ENCODE data around the gene PSME1. TPM values are rescaled to one million over a fixed set of nuclear protein-coding genes. Genes with fewer than 3 reads are reported as not detected.

The PSME1 gene
- total RNA-seq, 6 donors from 2014 or later, result 56.6 to 206 (median 142) TPM

Small RNA genes within 50 kb of the gene (small RNA-seq; reads per million reads assigned to genes)
- gene IPO4, result 0 reads per million in 4 donors
- 0 reads per million in 4 donors for gene IRF9
- gene RNA5SP383, result 0.11 to 0.86 (median 0.28) reads per million in 4 donors

Other genes with a start within 250 kb of the PSME1 start
- gene DHRS4, start 182.4 kb upstream of the PSME1 start, total RNA-seq, result 10 to 100 TPM; 30.3 to 57.9 (median 33.8) TPM
- 10 to 100 TPM; 13.2 to 27.4 (median 18.2) TPM for gene DHRS4L2, start 147.3 kb upstream of the PSME1 start, total RNA-seq
- gene CARMIL3, start 84.2 kb upstream of the PSME1 start, total RNA-seq, result 10 to 100 TPM in 1 of 6 donors, 1 to 10 TPM in 3, under 1 TPM in 2; 0.39 to 15.7 (median 1.2) TPM
- gene CPNE6, start 64.6 kb upstream of the PSME1 start, total RNA-seq, result not detected
- 10 to 100 TPM; 27.2 to 70.3 (median 34.9) TPM for gene PCK2, start 41.9 kb upstream of the PSME1 start, total RNA-seq
- 100 to 1,000 TPM in 2 of 6 donors, 10 to 100 TPM in 4; 68.4 to 138 (median 95.0) TPM for gene DCAF11, start 21.4 kb upstream of the PSME1 start, total RNA-seq
- gene NRL, start 21.2 kb upstream of the PSME1 start, total RNA-seq, result 1 to 10 TPM; 2.6 to 9.8 (median 4.4) TPM
- under 1 TPM in 4 of 6 donors, not detected in 2; 0.63 to 0.89 (median 0.82) TPM for gene FITM1, start 5.5 kb upstream of the PSME1 start, total RNA-seq
- gene EMC9, start 5.4 kb downstream of the PSME1 start, total RNA-seq, result 10 to 100 TPM in 5 of 6 donors, 1 to 10 TPM in 1; 8.6 to 13.8 (median 12.0) TPM
- 100 to 1,000 TPM in 3 of 6 donors, 10 to 100 TPM in 3; 58.5 to 144 (median 84.4) TPM for gene PSME2, start 10.4 kb downstream of the PSME1 start, total RNA-seq
- gene RNF31, start 11.3 kb downstream of the PSME1 start, total RNA-seq, result 100 to 1,000 TPM in 2 of 6 donors, 10 to 100 TPM in 4; 52.1 to 173 (median 63.9) TPM
- gene IRF9, start 25.1 kb downstream of the PSME1 start, total RNA-seq, result 100 to 1,000 TPM in 3 of 6 donors, 10 to 100 TPM in 3; 78.2 to 192 (median 107) TPM
- 10 to 100 TPM; 16.0 to 76.5 (median 29.4) TPM for gene REC8, start 35.9 kb downstream of the PSME1 start, total RNA-seq
- gene IPO4, start 52.6 kb downstream of the PSME1 start, total RNA-seq, result 10 to 100 TPM; 20.8 to 50.3 (median 35.2) TPM
- 10 to 100 TPM; 15.7 to 75.4 (median 53.8) TPM for gene TM9SF1, start 59.2 kb downstream of the PSME1 start, total RNA-seq
- gene TSSK4, start 69.5 kb downstream of the PSME1 start, total RNA-seq, result 1 to 10 TPM in 1 of 6 donors, not detected in 5; 1.3 TPM
- gene CHMP4A, start 77.3 kb downstream of the PSME1 start, total RNA-seq, result 100 to 1,000 TPM in 1 of 6 donors, 10 to 100 TPM in 5; 39.9 to 112 (median 61.5) TPM
- gene MDP1, start 79.9 kb downstream of the PSME1 start, total RNA-seq, result 10 to 100 TPM in 4 of 6 donors, 1 to 10 TPM in 2; 8.1 to 21.1 (median 12.7) TPM
- 100 to 1,000 TPM in 4 of 6 donors, 10 to 100 TPM in 2; 39.8 to 144 (median 121) TPM for gene NEDD8, start 96.2 kb downstream of the PSME1 start, total RNA-seq
- gene GMPR2, start 96.7 kb downstream of the PSME1 start, total RNA-seq, result 10 to 100 TPM; 26.2 to 76.9 (median 47.2) TPM
- gene TINF2, start 106.4 kb downstream of the PSME1 start, total RNA-seq, result 100 to 1,000 TPM in 1 of 6 donors, 10 to 100 TPM in 5; 46.1 to 109 (median 86.4) TPM
- gene TGM1, start 127.0 kb downstream of the PSME1 start, total RNA-seq, result 10 to 100 TPM in 4 of 6 donors, 1 to 10 TPM in 2; 9.1 to 29.2 (median 11.1) TPM
- gene RABGGTA, start 135.4 kb downstream of the PSME1 start, total RNA-seq, result 100 to 1,000 TPM in 1 of 6 donors, 10 to 100 TPM in 5; 22.7 to 125 (median 58.9) TPM
- 10 to 100 TPM; 23.0 to 60.3 (median 32.8) TPM for gene DHRS1, start 163.6 kb downstream of the PSME1 start, total RNA-seq
- gene NOP9, start 163.7 kb downstream of the PSME1 start, total RNA-seq, result 10 to 100 TPM; 13.3 to 31.4 (median 22.6) TPM
- 10 to 100 TPM in 5 of 6 donors, 1 to 10 TPM in 1; 9.4 to 14.8 (median 12.8) TPM for gene CIDEB, start 171.8 kb downstream of the PSME1 start, total RNA-seq
- gene LTB4R2, start 173.9 kb downstream of the PSME1 start, total RNA-seq, result 10 to 100 TPM in 4 of 6 donors, 1 to 10 TPM in 2; 6.2 to 49.2 (median 10.9) TPM
- 10 to 100 TPM; 11.1 to 71.2 (median 17.7) TPM for gene LTB4R, start 175.3 kb downstream of the PSME1 start, total RNA-seq
- 100 to 1,000 TPM in 2 of 6 donors, 10 to 100 TPM in 4; 22.4 to 159 (median 43.7) TPM for gene ADCY4, start 198.9 kb downstream of the PSME1 start, total RNA-seq
- gene RIPK3, start 203.8 kb downstream of the PSME1 start, total RNA-seq, result 10 to 100 TPM; 16.1 to 92.2 (median 29.1) TPM
- 10 to 100 TPM in 5 of 6 donors, 1 to 10 TPM in 1; 8.5 to 98.5 (median 42.1) TPM for gene NFATC4, start 232.0 kb downstream of the PSME1 start, total RNA-seq

Data from upper lobe of left lung (tissue), 6 donors.